Ammon's horn (tissue), 1 donor: Measurements from ENCODE around the gene ATRNL1.
"Not testable (repeated sequence)": the region's sequence is repeated elsewhere in the genome, so short reads cannot be mapped to it uniquely, and the experiment has no call there.

Experiments used
- DNase-seq: peaks from one replicate; pipeline ENCODE4 v3.0.0-alpha.2; 2016; ENCODE audit warnings: low spot score

The ATRNL1 gene

GRCh38 chr10:115427611-115428010, 334.4 kb downstream of the ATRNL1 start:
- DNase-seq: no peak

- no peak for DNase-seq
Measured at GRCh38 chr10:115432188-115432819, 339.1 kb downstream of the ATRNL1 start.

- no peak for DNase-seq
Measured at GRCh38 chr10:115436999-115437398, 343.8 kb downstream of the ATRNL1 start.

- DNase-seq: no peak
Measured at GRCh38 chr10:115441907-115442545, 348.9 kb downstream of the ATRNL1 start.

- DNase-seq: no peak
Measured at GRCh38 chr10:115456812-115457211, 363.6 kb downstream of the ATRNL1 start.

GRCh38 chr10:115483294-115483693, 390.1 kb downstream of the ATRNL1 start:
- no peak for DNase-seq

DNA sequence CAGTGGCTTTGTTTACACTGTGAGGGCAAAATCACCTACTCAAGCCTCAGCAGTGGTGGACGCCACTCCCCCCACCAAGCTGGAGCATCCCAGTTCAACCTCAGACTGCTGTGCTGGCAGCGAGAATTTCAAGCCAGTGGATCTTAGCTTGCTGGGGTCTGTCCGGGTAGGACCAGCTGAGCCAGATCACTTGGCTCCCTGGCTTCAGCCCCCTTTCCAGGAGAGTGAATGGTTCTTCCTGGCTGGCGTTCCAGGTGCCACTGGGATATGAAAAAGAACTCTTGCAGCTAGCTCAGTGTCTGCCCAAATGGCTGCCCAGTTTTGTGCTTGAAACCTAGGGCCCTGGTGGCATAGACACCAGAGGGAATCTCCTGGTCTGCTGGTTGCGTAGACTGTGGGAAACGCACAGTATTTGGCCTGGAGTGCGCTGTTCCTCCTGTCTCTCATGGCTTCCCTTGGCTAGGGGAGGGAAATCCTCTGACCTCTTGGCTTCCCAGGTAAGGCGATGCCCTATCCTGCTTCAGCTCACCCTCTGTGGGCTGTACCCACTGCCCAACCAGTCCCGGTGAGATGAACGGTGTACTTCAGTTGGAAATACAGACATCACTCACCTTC, 398.5 kb downstream of the ATRNL1 start:
- no peak for DNase-seq

DNA sequence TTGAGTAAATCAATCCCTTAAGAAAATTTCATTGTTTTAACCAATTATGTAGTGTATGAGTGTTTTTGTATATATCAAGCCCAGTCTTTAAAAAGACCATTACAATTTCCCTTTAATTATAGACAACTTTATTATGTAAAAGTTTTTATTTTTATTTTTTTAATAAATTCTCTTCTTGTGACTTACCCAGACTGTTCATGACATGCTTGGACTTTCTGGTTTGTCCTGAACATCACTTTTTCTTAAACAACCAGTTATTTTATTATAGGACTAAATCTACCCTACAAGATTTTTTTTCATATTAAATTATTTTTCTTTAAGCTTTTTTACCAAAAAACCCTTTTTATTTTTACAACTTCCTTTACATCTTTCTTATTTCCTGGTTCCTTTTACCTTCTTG, 410.4 kb downstream of the ATRNL1 start:
- DNase-seq: no peak

DNA sequence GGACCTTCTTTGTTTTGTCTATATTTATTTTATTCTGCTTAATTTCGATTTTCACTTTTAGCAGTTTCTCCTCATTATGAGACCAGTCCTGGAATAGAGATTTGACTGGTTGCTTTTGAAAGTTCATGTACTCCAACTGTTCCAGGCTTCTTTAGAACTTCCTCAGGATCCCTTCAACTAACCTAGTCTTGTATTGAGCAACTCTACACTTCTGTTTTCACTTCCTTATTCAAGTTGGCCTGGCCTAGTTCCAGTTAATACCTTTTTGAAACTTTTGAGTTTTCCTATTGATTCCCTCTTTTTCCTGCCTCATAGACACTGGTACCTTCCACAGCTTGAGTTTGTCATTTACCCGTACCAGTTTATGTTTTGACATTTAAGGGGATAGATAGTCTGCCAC, 421.7 kb downstream of the ATRNL1 start:
- no peak for DNase-seq

DNA sequence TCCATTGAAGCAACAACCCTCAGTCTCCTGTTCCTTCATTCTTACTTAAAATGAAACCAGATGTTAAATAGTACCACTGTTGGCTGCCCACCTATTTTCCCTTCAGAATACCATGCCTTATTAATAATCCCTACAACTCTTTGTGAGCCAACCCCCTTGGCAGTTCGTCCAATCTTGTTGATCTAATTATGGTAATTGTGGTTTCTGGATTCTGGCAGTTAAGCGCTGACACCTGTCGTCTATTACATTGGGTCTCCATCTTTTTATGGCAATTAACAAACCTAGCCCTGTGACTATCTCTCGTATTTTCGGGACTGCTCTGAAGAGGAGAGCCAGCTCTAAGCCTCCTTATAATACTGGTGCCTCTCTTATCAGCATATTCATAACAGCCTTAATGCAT, 432.0 kb downstream of the ATRNL1 start:
- no peak for DNase-seq

- not testable (repeated sequence) for DNase-seq
Measured at GRCh38 chr10:115527682-115528081, 434.5 kb downstream of the ATRNL1 start.

GRCh38 chr10:115536401-115536800, 443.2 kb downstream of the ATRNL1 start:
- not testable (repeated sequence) for DNase-seq

DNA sequence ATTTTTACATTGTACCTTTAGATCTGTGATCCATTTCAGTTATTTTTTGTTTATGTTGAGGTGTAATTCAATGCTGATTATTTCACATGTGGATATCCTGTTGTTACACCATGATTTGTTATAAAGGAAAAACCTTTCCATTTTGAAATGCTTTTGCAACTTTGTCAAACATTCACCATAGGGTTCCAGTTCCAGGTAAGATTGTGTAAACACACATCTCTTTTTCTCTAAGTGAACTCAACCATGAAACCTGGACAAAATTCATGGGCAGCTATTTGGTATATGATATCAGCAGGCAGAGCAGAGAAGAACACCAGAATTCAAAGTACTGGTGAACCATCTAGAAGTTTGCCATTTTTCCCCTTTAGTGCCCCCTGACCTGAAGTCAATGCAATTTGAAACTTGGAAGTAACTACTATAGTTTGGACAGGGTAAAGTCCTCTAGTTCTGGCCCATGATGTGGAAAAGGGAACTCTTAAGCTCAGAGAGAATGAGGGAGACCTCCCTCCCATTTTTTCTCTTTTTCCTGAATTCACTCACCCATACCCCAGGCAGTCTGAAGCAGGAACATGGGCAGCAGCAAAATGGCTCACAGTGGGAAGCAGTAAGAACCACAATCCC, 446.1 kb downstream of the ATRNL1 start:
- DNase-seq: no peak

DNA sequence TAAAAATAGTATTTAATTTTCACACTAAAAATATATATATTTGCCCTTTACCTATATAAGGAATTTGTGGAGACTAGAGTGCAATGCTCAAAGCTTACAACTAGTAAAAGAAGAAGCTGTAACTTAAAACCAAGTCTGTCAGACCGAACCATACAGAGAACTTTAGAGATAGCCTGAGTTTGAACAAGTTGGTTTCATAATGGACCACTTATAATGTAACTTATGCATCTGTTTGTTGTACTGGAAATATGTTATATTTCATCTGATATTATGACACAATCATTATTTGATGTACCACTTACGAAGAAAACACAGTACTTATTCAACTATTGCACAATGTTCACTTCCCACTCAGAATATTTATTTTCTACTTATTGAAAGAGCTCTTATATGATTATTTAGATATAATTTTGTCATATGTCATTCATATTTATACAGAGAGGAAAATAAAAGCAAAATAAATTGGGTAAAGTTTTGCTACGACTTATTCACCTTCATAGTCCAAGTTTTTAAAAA, 462.8 kb downstream of the ATRNL1 start:
- no peak for DNase-seq

DNA sequence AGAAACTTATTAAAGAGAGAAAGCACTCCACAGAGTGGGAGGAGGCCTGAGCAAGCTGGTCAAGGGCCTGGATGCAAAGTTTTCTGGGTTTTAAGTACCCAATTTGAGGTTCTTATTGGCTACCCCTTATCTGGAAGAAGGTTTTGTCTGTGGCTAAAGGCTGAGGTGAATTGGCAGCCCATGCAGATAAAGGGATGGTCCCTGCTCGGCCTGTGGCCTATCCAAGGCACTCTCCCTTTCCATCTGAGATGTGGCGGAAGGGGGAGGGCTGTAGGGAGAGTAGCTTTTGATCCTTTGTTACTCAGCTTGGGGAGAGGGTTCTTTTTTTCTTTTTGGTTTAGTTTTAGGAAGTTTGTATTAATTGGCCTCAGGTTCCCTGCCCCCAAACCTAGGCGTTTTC, 465.1 kb downstream of the ATRNL1 start:
- no peak for DNase-seq

GRCh38 chr10:115566867-115567266, 473.7 kb downstream of the ATRNL1 start:
- DNase-seq: no peak

DNA sequence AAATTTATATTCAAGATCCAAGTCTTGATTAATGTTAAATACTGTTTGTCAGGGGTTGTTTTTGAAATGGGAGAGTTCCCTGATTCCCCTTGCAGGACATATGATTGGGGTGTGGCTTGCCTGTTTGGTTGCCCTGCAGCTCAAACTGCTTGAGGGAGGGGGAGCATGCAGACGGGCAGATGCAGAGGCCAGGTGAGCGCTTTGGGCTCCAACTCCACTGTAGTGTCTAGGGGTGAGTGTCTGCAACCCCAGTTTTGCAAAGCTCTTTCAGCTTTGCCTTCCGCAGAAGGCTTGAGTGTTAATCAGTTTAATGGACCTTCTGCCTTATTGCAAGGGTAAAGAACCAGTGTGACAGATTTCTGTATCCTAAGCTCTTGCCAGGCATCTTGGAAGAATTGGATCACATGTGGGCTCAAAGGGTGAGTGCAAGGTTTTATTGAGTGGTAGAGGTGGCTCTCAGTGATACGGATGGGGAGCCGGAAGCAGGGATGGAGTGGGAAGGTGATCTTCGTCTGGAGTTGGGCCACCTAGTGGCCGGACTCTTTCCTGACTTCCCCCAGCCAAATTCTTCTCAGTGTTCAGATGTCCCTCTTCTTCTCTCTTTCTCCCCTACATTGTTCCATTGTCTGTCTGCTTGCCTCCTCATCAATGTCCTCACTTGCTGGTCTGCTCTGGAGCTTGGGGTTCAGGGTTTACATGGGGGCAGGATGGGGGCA, 479.7 kb downstream of the ATRNL1 start:
- no peak for DNase-seq

DNA sequence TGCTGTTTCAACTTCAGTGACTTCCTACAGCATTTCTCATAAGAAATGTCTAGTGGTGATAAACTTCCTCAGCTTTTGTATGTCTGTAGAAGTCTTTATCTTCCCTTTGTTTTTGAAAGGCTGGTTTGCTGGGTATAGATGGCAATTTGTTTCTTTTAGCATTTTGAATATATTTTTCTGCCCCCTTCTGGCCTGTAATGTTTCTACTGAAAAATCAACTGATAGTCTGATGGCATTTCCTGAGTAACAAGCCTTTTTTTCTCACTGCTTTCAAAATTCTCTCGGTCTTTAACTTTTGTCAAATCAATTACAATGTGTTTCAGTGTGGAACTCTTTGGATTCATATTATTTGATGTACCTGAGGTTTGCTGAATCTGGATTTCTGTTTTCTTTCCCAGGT, 487.1 kb downstream of the ATRNL1 start:
- no peak for DNase-seq

DNA sequence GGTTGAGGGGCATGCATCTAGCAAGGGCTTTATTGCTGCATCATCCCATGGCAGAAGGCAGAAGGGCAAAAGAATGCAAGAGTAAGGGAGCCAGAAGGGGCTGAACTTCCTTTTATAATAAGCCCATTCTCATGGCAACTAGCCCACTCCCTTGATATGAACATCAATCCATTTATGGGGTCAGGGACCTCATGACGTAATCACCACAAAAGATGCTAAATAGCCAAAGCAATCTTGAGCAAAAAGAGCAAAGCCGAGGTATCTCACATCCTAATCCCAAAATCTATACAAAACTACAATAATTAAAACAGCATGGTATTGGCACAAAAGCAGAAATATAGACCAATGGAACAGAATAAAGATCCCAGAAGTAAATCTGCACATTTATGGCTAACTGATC, 499.9 kb downstream of the ATRNL1 start:
- no peak for DNase-seq

- no peak for DNase-seq
Measured at GRCh38 chr10:115604627-115605026, 511.5 kb downstream of the ATRNL1 start.

- DNase-seq: no peak
Measured at GRCh38 chr10:115606086-115606485, 512.9 kb downstream of the ATRNL1 start.

- DNase-seq: no peak
Measured at GRCh38 chr10:115606741-115607140, 513.6 kb downstream of the ATRNL1 start.
